Thyroid gland (tissue), 4 donors: ENCODE measurements around the gene IL4R.

Source experiments
- CTCF ChIP-seq, 6 experiments: fragments of 200-600 bp in 3 of 6; fragments of 450-650 bp in 3 of 6; sonication (generic) in 3 of 6; IDR thresholded peaks; one replicate each; pipeline ENCODE4 v1.5.1; 2016 to 2019; ENCODE audit warnings: antibody characterized with exemption in 6 of 6, mild to moderate bottlenecking in 2 of 6, inconsistent platforms in 1 of 6, moderate library complexity in 1 of 6
- POLR2A ChIP-seq, 2 donors: fragments of 450-650 bp; IDR thresholded peaks; one replicate each; pipeline ENCODE4 v1.6.1; 2017; ENCODE audit warnings: antibody characterized with exemption in 2 of 2, mild to moderate bottlenecking in 2 of 2, moderate library complexity in 1 of 2

- TF ChIP-seq POLR2A (IDR thresholded peaks at IDR 0.05) (no peak), CTCF (IDR thresholded peaks at IDR 0.05) (no peak)
Observed at GRCh38 chr16:27335349-27336053, 21.7 kb downstream of the IL4R start.
